GM12875 (cell line): ENCODE measurements around the gene CREM.
A peak's percentile ranks its signal among the peaks of the same experiment; 100 is the strongest.

Source experiments
- H3K4me3 ChIP-seq: one replicate; pipeline ENCODE4 v1.5.1; 2011; ENCODE audit warnings: low read depth, low read length, control low read depth
- CTCF ChIP-seq: IDR thresholded peaks from 2 replicates; pipeline ENCODE4 v1.5.1; 2011; ENCODE audit warnings: low read depth, mild to moderate bottlenecking, control low read depth, inconsistent platforms, low read length, moderate library complexity, borderline replicate concordance; ENCODE audit not compliant: insufficient read depth

The CREM gene

GRCh38 chr10:35191523-35191922 lies 64.9 kb downstream of the CREM start:
- H3K4me3 ChIP-seq: no peak overlapping the region
- no peak for TF ChIP-seq CTCF

- TF ChIP-seq CTCF: no peak
- no peak overlapping the region for H3K4me3 ChIP-seq
These were observed 66.1 kb downstream of the CREM start for GRCh38 chr10:35192645-35193249.

GRCh38 chr10:35194471-35194870 lies 67.8 kb downstream of the CREM start:
- no peak for TF ChIP-seq CTCF
- H3K4me3 ChIP-seq: no peak overlapping the region

GRCh38 chr10:35194906-35195305 lies 68.3 kb downstream of the CREM start:
- no peak overlapping the region for H3K4me3 ChIP-seq
- no peak for TF ChIP-seq CTCF

- peak overlapping the region; percentile 38 for H3K4me3 ChIP-seq
- peak; percentile 74 for TF ChIP-seq CTCF
These were observed 69.0 kb downstream of the CREM start for GRCh38 chr10:35195361-35196306.

GRCh38 chr10:35200487-35200886 lies 73.8 kb downstream of the CREM start:
- no peak for TF ChIP-seq CTCF
- no peak overlapping the region for H3K4me3 ChIP-seq
